GM21381 (cell line): Measurements from ENCODE around the gene NAE1.

Experiments used
- ATAC-seq: cut with Tn5 transposase; IDR thresholded peaks from one replicate; pipeline ENCODE4 v1.9.1; 2021; ENCODE audit warnings: mild to moderate bottlenecking, moderate library complexity; ENCODE audit not compliant: unreplicated experiment

NAE1 gene

DNA sequence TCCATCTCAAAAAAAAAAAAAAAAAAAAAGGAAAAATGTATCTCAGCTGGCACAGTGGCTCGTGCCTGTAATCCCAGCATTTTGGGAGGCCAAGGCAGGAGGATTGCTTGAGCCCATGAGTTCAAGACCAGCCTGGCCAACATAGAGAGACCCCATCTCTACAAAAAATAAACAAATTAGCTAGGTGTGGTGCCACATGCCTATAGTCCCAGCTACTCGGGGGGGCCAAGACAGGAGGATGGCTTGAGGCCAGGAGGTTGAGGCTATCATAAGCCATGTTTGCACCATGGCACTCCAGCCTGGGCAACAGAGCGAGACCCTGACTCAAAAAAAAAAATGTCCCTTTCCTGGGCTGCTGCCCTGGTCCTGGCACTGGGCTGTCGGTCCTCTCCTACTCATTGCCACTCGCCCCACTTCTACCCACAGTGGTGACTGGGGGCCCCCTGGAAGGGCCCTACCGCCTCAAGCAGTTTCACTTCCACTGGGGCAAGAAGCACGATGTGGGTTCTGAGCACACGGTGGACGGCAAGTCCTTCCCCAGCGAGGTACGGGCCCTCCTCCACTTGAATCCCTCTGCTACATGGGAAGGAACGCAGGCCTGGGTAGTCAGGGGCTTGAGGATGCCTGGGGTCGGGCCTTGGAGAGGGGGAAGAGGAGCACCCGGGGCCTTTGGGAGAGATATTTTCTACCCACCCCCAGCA, 19.5 kb upstream of the NAE1 start:
- ATAC-seq: no peak

DNA sequence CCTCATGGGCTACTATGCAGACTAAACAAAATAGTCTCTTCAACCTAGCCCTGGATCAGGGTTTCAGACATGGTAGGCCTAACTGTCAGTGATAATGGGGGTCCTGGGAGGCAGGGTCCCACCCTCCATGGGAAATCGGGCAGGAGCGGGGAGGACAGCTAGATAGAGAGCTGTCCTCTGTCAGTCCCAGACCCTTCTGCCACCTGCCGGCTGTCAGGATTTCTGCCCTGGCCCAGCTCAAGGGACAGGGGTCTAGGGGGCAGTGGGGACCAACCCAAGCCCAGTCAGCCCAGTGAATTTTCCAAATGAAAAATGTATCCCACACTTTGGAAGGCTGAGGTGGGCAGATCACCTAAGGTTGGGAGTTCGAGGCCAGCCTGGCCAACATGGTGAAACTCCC, 18.8 kb upstream of the NAE1 start:
- no peak for ATAC-seq

DNA sequence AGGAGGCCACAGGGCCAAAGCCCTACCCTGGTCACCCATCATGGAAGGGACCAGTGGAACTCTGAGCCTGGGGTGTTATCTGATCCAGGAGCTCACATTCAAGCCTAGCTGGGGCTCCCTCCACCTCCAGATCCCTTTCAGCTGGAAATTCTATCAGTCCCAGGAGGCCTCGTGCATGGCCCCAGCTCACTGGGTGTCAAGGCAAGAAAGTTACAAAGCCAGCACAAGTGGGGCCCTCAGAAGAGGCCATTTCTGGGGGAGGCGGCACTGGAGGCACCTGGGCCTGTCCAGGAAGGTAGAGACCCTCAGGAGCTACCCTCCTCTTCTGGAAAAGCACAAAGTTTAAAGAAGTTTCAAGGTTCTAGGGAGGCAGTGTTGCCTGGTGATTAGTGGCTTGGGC, 18.2 kb upstream of the NAE1 start:
- no peak for ATAC-seq

DNA sequence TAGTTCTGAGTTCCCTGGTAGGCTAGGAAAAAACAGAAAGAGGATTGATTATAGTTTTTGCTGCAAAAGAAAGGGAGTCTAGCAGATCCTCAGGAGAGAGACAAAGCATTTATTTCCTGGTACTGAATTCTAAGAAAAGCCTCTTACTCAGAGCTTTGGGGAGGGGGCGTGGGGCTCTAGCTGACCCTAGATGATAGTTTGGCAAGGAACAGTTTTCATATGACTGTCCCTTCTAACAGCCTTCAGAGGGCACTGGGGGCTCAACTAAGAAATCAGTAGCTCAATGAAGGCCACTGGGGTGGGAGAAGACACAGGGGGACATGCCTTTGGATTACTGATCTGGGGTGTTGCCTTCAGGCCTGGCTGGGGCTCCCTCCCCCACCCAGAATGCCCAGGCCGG, 17.4 kb upstream of the NAE1 start:
- ATAC-seq: no peak

DNA sequence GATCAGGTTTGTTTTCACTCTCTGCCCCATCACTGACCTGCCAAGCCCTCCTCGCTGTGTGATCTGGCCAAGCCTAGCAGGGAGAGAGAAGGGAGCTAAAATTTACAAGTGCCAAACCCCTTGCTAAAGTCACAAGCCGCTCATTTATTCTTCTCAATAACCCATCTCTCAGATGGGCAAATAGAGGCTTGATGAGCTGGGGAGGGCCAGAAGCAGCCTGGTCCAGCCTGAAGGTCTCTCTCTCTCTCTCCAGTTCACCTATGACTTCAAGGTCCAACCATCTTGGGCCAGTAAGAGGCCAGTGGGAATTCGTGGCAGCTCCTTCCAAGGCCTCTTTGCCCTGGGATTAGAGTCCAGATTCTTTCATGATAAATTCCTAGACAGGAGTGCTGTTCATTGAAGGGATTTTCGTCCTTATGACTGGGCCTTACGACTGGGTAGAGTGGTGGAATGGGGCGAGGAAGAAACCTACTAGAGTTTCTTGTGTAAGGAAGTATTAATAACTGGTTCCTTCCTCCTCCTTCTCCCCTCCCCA, 16.8 kb upstream of the NAE1 start:
- no peak for ATAC-seq

DNA sequence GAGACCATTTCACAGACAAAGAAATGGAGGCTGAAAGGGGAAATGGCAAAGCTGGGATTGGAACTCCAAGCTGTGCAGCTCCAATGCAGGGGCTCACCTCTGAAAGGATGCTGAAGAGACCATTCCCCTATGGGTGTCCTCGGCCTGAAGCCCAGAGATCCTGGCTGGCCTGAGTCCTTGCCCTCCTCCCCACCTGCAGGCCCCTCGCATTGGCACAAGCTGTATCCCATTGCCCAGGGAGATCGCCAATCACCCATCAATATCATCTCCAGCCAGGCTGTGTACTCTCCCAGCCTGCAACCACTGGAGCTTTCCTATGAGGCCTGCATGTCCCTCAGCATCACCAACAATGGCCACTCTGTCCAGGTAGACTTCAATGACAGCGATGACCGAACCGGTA, 16.1 kb upstream of the NAE1 start:
- no peak for ATAC-seq

DNA sequence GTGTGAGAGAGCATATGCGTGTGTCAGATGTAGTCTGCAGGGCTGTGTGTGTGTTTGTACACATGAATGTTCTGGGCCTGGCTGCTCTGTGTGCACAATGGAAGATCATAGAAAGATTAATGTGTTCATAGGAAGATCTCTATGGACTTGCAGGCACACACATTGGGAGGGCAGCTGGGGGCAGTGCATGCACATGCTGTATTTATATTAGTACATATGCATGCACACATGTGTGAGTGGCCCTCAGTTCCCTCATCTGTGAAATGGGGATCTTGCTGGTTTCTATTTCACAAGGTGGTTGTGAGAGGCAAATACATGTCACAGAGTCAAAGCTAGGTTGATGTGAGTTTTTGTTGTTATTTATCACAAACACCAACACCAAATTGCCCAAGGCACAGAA, 15.5 kb upstream of the NAE1 start:
- ATAC-seq: no peak

DNA sequence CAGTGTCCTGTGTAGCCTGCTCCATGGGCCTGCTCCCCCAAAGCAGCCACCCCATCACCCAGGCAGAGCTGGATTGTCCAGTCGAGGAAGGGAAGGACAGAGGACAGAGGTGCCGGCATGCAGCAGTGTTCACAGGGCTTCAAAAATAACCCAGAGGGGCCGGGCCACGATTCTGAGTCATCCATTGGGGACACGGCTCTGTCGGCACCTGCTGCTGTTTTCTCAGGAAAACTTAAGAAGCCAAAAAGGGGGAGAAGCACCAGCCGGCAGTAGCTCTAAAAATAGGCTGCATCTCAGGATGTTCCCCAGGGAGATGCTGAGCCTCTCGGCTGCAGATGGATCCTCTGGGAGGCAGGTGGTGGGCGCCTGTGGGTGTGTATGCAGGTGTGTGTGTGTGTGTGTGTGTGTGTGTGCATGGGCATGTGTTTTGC, 15.0 kb upstream of the NAE1 start:
- no peak for ATAC-seq

DNA sequence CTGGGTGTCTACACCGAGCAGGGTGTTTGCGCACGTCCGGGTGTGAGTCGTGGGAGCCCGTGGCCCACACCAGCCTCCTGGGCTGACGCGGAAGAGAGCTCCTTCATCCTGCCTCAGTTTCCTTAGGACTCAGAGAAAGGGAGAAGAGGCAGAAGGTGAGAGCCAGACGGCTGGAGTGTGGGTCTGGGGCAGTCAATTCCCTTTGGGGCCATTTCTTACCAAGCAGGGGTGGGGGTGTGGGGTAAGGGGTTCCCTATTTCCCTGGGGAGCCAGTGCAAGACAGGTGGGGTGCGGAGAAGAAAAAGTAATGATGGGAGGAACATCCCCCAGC, 14.3 kb upstream of the NAE1 start:
- no peak for ATAC-seq

DNA sequence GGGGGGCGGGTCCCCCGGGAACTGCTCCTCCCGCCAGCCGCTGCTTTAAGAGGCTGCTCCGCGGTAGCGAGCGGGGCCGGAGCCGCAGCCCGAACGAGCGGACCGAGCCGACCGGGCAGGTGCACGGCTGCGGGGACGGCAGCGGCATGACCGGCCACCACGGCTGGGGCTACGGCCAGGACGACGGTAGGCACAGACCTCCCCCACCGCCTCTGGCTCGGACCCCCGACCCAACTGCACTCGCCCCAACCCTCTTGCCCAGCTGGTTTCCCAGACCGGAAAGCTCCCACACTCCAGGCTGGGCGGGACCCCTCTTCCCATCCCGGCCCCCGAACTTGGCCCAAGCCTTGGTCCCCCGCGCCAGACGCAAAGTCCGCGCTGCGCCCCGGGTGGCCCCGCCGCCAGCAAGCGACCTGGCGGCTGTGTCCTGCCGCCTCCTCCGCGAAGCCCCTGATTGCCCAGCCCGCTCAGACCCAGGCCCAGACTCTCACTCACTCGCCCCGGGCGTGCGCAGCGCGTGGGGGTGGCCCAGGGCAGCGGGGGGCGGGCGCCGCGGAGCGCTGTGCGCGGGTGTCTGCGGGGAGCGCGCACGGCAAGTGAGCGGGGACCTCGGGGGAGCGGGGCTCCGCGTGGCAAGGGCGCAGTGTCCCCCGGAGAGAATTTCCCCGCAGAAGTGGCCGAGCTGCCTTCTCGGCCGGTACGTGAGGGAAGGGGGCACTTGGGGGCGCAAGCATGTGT, 13.7 kb upstream of the NAE1 start, which contains the start of gene CA7:
Gene CA7 (plus strand): TSS at position 73 of the 738 bp plus-strand sequence. CDS start 74 bp downstream, at position 147.
- ATAC-seq: no peak

DNA sequence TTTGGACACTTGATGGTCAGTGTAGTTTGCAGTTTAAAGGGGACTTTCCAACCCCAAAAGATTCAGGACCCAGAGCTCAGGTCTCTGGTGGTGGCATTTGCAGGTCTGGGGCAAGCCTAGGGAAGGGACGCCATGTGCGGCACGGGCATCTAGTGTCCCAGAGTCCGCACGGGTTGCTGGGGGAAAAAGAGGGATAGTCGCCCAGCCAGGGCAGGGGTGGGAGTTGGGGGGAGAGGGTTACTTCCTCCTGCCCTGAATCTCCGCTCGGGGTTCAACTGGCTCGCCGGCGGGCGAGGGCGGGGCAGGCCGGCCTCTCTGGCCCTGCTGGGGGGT, 13.2 kb upstream of the NAE1 start:
- no peak for ATAC-seq

DNA sequence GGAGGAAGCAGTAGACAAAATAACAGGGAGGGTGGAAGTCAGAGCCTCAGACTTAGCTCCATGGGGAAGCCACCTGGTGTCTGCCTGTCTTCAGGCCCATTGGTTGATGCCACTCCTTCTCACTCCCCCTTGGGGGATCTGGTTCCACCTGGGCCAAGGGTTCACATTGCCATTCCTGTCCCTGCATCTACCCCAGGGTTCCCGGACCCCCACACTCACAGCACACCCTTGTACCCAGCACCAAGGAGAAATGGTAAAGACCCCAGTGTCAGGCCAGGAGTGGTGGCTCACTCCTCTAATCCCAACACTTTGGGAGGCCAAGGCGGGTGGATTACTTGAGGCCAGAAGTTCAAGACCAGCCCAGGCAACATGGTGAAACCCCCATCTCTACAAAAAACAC, 12.4 kb upstream of the NAE1 start:
- ATAC-seq: no peak

DNA sequence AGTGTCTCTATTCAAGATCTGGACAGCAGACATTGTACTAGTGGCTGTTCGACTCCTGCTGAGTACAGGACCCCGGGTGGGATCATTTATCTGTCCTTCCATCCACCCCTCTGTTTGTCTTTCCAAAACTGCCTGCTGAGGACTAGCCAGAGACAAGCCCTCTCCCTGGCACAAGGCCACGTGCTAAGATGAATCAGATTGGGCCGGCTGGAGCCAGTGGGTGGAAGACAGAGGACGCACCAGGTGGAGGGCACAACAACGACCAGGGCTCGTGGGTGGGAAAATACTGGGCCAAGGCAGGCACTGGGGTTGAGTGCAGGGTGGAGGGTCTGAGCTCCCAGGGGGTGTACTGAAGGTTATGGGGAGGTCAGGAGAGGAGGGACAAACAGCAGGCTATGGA, 12.0 kb upstream of the NAE1 start:
- no peak for ATAC-seq

DNA sequence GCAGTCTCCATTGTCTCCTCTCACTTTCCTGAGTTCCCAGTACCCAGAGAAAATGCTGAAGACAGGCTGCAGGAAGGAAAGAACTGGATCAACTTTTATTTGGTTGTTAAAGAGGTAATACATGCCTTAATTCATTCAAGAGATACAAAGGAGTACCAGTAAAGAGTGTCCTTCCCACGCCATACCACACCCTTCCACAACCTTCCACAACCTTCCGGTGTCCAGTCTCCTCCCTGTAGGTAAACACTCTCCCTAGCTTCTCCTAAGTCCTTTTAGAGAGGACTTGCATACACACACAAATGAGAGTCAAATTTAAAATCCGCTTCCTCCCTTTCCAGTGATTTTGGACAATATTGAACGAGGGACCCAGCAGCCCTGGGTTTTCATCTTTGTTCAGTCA, 10.6 kb upstream of the NAE1 start:
- no peak for ATAC-seq

DNA sequence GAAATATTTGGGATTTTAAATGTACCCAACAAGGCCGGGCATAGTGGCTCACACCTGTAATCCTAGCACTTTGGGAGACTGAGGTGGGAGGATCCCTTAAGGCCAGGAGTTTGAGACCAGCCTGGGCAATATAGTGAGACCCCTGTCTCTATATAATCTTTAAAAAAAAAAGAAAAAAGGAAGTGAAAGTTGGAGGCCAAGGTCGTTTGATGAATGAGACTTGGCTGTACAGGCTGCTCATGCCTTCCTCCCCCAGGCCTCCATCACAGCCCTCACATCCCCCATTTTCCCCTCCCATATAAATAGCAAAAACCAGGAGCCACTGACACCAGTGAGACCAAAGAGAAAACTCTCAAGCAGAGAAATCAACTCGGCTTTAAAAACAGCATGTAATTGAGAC, 10.1 kb upstream of the NAE1 start:
- no peak for ATAC-seq

DNA sequence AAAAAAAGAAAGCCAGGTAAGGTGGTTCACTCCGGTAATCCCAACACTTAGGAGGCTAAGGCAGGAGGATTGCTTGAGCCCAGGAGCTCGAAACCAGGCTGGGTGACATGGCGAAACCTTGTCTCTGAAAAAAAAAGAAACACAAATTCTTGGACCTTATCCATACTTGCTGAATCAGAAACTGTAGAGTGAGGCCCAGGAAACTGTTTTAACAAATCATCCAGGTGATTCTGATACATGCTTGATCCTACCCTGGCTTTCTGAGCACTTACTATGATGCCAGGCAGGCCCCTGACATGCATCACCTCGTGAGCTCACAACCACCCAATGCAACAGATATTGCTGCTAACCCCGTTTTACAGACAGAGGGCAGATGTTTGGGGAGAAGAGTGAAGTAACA, 4.0 kb upstream of the NAE1 start:
- ATAC-seq: no peak

DNA sequence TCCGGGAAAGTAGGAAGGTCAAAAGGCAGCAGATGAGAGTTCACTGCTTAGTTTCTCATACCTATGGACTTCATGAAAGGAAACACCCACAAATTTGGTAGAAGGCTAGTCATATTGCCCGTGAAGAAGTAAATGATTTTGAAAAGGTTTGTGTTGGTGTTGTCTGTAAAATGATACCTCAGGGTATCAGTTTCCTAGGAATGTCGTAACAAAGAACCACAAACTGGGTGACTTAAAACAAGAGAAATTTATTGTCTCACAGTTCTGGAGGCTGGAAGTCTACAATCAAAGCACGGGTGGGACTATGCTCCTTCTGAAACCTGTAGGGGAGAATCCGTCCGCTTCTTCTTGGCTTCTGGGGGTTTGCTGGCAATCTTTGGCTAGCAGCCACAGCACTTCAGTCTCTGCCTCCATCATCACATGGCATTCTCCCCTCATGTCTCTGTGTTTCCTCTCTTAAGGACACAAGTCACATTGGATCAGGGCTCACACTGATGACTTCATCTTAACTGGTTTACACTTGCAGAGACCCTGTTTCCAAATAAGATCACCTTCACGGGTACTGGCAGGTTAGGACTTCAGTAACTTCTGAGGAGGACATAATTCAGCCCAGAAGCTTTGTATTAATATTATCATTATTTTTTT, 2.0 kb upstream of the NAE1 start:
- no peak for ATAC-seq

DNA sequence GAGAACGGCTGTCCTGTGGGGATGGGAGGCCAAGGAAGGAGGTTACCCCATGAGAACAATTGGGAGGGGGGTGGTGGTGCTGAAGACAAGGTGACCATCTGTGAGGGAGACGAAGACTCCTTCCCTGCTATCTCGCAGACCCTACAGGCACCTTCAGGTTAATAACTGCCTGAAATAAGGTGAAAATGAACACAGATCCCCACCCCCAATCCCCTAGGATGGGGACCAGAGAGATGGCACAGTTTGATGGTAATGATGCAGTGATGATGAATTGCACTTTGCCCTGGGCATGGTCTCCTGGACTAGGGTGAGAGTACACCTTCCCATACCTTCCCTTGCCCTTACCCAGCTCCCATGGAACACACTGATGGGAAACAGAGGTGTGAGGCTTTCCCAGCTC, 1.4 kb upstream of the NAE1 start:
- no peak for ATAC-seq

DNA sequence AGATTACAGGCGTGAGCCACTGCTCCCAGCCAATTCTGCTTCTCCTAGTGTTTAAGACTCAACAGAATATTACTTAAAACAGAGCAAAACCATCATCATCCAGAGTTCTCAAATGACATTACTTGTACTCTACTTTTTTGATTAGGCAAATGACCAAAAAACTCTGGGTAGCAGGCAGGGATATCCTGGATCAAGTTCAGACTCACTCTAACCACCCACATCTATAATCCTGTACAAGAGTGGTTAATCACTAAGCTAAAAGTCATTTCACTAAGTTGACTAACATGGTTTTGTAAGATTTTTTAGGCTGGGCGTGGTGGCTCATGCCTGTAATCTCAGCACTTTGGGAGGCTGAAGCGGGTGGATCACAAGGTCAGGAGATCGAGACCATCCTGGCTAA, 6.8 kb downstream of the NAE1 start:
- no peak for ATAC-seq

DNA sequence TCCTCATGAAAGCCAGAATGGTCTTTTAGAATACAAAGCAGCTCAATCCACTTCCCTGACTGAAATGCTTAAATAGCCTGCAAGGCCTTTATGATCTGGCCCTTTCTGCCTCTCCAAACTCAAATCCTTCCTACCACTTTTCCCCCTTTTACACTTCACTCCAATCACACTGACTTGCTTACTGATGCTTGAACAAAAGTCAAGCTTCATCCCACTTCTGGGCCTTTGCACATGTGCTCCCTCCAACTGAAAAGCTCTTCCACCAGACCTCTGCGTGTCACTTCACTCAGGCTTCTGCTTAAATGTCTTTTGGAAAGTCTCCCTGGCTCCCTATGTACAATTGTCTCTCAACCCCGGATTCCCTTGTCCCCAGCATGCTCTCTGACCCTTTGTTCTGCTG, 16.0 kb downstream of the NAE1 start:
- no peak for ATAC-seq

DNA sequence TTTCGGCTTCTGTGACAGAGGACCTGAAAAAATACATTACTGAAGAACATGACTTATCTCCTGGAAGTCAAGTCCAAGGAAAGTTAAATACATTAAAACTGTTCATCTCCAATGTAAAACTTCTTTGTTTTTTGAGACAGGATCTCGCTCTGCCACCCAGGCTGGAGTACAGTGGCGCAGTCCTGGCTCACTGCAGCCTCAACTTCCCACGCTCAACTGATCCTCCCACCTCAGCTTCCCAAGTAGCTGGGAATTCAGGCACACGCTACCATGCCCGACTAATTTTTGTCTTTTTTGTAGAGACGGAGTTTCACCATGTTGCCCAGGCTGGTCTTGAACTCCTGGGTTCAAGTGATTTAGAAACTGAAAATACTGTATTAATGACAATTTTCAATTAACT, 19.7 kb downstream of the NAE1 start:
- ATAC-seq: no peak

DNA sequence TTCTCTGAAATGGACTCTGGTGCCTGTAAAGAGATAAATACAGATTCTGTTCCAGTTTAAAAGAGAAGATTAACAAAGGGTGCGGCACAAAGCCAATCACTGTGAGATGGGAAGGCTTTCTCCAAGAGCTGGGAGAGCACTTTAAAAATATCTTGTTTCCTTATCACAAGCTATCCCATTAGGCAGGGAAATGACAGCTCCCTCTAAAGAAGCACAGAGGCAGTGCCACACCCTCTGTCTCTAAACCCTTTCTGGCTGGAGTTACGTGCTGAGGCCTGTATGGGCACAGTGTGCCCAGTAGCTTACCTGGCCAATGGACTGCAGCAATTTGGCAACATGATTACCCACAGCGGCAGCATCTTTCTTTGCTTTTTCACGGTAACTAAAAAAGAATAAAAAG, 20.4 kb downstream of the NAE1 start:
- ATAC-seq: no peak
